GM18867 (cell line): ENCODE results near the gene RNF220.

Experiments used
- ATAC-seq: cut with Tn5 transposase; IDR thresholded peaks from one replicate; pipeline ENCODE4 v1.9.1; 2021; ENCODE audit warnings: mild to moderate bottlenecking, moderate library complexity; ENCODE audit not compliant: unreplicated experiment

Gene RNF220

GRCh38 chr1:44405031-44405797 is at the start of gene RNF220:
RNF220 (plus strand) TSS chr1:44405255.
- no peak for ATAC-seq

GRCh38 chr1:44355582-44356305 is 49.3 kb upstream of the RNF220 start:
- no peak for ATAC-seq

- ATAC-seq, result no peak
Observed at GRCh38 chr1:44357710-44358109, 47.3 kb upstream of the RNF220 start.

- no peak for ATAC-seq
Observed at GRCh38 chr1:44359234-44359935, 45.7 kb upstream of the RNF220 start.

- no peak for ATAC-seq
Observed at GRCh38 chr1:44361478-44361877, 43.6 kb upstream of the RNF220 start.

- ATAC-seq, result no peak
Observed at GRCh38 chr1:44366371-44366975, 38.6 kb upstream of the RNF220 start.

GRCh38 chr1:44367944-44368343 is 37.1 kb upstream of the RNF220 start:
- no peak for ATAC-seq

GRCh38 chr1:44368471-44369151 is 36.4 kb upstream of the RNF220 start:
- no peak for ATAC-seq

- ATAC-seq, result no peak
Observed at GRCh38 chr1:44371206-44371605, 33.8 kb upstream of the RNF220 start.

- no peak for ATAC-seq
Observed at GRCh38 chr1:44375547-44375946, 29.5 kb upstream of the RNF220 start.

GRCh38 chr1:44377925-44378784 is 26.9 kb upstream of the RNF220 start:
- ATAC-seq, result no peak

GRCh38 chr1:44380666-44381177 is 24.3 kb upstream of the RNF220 start:
- ATAC-seq, result no peak

- no peak for ATAC-seq
Observed at GRCh38 chr1:44388551-44388950, 16.5 kb upstream of the RNF220 start.

GRCh38 chr1:44389437-44389836 is 15.6 kb upstream of the RNF220 start:
- no peak for ATAC-seq

- ATAC-seq, result no peak
Observed at GRCh38 chr1:44390277-44390676, 14.8 kb upstream of the RNF220 start.

GRCh38 chr1:44401256-44402228 is 3.5 kb upstream of the RNF220 start:
- ATAC-seq, result no peak

GRCh38 chr1:44405798-44406736 is 1.0 kb downstream of the RNF220 start:
- no peak for ATAC-seq
